GM12891 (cell line): Measurements from ENCODE around the gene CARD16.

Experiments
- POLR2A ChIP-seq: IDR thresholded peaks from 2 replicates; pipeline ENCODE4 v1.6.1; 2011; ENCODE audit warnings: low read depth, low read length, control low read depth
- POLR2AphosphoS5 ChIP-seq: IDR thresholded peaks from 2 replicates; pipeline ENCODE4 v1.6.1; 2011; ENCODE audit warnings: low read depth, low read length, control low read depth
- TAF1 ChIP-seq: IDR thresholded peaks from 2 replicates; pipeline ENCODE4 v1.6.1; 2011; ENCODE audit warnings: low read depth, low read length, control low read depth

DNA sequence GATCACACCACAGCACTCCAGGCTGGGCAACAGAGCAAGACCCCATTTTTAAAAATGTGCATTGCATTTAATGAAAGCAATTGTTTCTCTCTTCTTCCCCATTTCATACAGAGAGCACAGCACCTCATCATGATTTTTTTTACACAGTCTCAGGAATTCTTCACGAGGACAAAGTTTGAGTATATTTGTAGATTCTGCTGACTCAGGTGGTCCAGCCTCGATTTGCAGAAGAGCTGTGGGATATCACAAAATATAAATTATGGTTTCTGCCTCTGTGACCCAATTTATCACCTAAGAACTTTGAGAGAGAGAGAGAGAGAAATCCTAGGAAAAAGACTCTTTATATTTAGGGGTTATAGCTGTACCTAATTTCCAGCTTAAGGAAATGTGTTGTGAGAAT, 42.0 kb downstream of the CARD16 start:
- TF ChIP-seq POLR2A (no peak), POLR2AphosphoS5 (no peak), TAF1 (no peak)
